Mammary epithelial cell (primary cell): Measurements from ENCODE around the gene NUAK2.

ENCODE experiments used
- CTCF ChIP-seq, 2 donors: IDR thresholded peaks in 1 of 2; conservative IDR thresholded peaks in 1 of 2; 2 replicates each; pipeline ENCODE4 v1.5.1; 2011 to 2012; ENCODE audit warnings: inconsistent platforms in 2 of 2, low read length in 2 of 2, mild to moderate bottlenecking in 2 of 2, control low read depth in 1 of 2, low read depth in 1 of 2; ENCODE audit not compliant: insufficient read depth in 1 of 2; ENCODE audit errors: extremely low read depth in 1 of 2
- EZH2 ChIP-seq: IDR thresholded peaks from 2 replicates; pipeline ENCODE4 v1.6.1; 2012; ENCODE audit warnings: low read length, inconsistent platforms, borderline replicate concordance

- TF ChIP-seq CTCF (conservative IDR thresholded peaks at IDR 0.05 in 1 of 2, IDR thresholded peaks at IDR 0.05 in 1 of 2; ENCODE audit: extremely low read depth in 1 of 2, insufficient read depth in 1 of 2, low read depth in 1 of 2, low read length in 2 of 2) (no peak), EZH2 (no peak)
Measured at GRCh38 chr1:205287076-205287475, 34.5 kb downstream of the NUAK2 start.
